GM21723 (cell line): ENCODE results near the gene NIPAL3.
A peak's percentile ranks its signal among the peaks of the same experiment; 100 is the strongest.
"Not testable (repeated sequence)": the region's sequence is repeated elsewhere in the genome, so short reads cannot be mapped to it uniquely, and the experiment has no call there.

Experiments
- ATAC-seq: cut with Tn5 transposase; IDR thresholded peaks from one replicate; pipeline ENCODE4 v1.9.1; 2021; ENCODE audit warnings: mild to moderate bottlenecking, moderate library complexity; ENCODE audit not compliant: unreplicated experiment

NIPAL3 gene

GRCh38 chr1:24488159-24488558, 72.6 kb downstream of the NIPAL3 start:
- not testable (repeated sequence) for ATAC-seq

- ATAC-seq, result no peak
Measured at GRCh38 chr1:24489674-24490073, 74.1 kb downstream of the NIPAL3 start.

- ATAC-seq, result no peak
Measured at GRCh38 chr1:24490101-24490781, 74.6 kb downstream of the NIPAL3 start.

GRCh38 chr1:24491577-24492360, 76.2 kb downstream of the NIPAL3 start:
- ATAC-seq, result no peak

GRCh38 chr1:24492935-24493334, 77.3 kb downstream of the NIPAL3 start:
- not testable (repeated sequence) for ATAC-seq

- no peak for ATAC-seq
Measured at GRCh38 chr1:24493785-24494184, 78.2 kb downstream of the NIPAL3 start.

GRCh38 chr1:24498589-24498988, 83.0 kb downstream of the NIPAL3 start:
- no peak for ATAC-seq

- ATAC-seq, result no peak
Measured at GRCh38 chr1:24500448-24501048, 84.9 kb downstream of the NIPAL3 start.

GRCh38 chr1:24501371-24502064, 85.9 kb downstream of the NIPAL3 start:
- ATAC-seq, result no peak

- peak; percentile 8 for ATAC-seq
Measured at GRCh38 chr1:24502065-24502708, 86.6 kb downstream of the NIPAL3 start.

GRCh38 chr1:24502709-24503058, 87.1 kb downstream of the NIPAL3 start, which contains the start of gene RCAN3:
Gene RCAN3, plus strand, starts transcription at chr1:24502836. Its CDS starts 11,537 bp downstream, at chr1:24514373.
- ATAC-seq, result peak; percentile 75

- ATAC-seq, result no peak
Measured at GRCh38 chr1:24503059-24503751, 87.6 kb downstream of the NIPAL3 start.

GRCh38 chr1:24503870-24504523, 88.4 kb downstream of the NIPAL3 start:
- ATAC-seq, result no peak

GRCh38 chr1:24504560-24504959, 89.0 kb downstream of the NIPAL3 start:
- no peak for ATAC-seq

- ATAC-seq, result no peak
Measured at GRCh38 chr1:24505816-24506215, 90.2 kb downstream of the NIPAL3 start.

- ATAC-seq, result no peak
Measured at GRCh38 chr1:24506691-24507381, 91.2 kb downstream of the NIPAL3 start.

- ATAC-seq, result no peak
Measured at GRCh38 chr1:24507405-24507804, 91.8 kb downstream of the NIPAL3 start.

- ATAC-seq, result no peak
Measured at GRCh38 chr1:24508911-24509310, 93.3 kb downstream of the NIPAL3 start.

GRCh38 chr1:24513706-24514105, 98.1 kb downstream of the NIPAL3 start:
- ATAC-seq, result no peak
